AG20443 (cell line): Measurements from ENCODE around the gene SLC25A21.
A peak's percentile ranks its signal among the peaks of the same experiment; 100 is the strongest.

Experiments used
- DNase-seq: peaks from one replicate; pipeline ENCODE4 v3.0.0; 2012; ENCODE audit warnings: low spot score, mixed read lengths

The SLC25A21 gene

DNA sequence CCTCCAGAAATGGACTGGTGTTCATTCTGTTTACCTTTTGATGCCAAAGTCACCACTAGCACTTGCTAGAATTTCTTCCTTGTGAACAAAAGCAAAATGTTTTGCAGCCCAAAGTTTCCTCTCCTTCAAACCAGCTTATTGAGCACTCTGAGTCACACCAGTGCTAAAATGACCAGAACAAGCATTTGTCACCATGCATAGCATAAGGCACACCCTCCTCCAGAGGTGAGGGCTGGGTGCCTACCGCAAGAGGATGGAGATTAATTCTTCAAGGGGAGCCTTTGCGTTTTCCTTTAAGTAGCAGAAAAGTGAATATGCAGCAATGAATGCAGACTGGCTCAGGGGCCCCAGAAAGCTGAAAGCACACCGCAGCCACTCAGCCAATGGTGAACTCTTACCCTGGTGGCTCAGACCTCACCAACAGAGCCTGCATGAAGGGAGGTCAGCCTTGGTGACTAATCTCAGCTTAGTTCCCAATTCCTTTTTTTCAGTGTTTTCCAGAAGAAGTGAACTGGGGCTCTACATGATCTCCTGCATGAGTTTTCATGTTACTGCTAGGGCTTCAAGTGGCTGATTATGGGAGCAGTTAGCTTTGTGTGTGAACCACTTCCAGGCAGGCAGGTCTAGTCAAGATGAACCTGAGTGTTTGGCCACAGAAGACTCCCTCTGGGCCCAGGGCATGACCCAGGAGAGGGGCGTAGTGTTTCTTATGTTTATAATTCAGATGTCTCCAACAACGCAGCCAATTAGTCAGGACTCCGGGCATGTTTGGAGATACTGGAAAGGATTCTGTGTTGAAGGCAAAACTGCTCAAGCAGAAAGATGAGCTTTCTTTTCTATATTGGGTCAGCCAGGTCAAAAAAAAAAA, 414.4 kb downstream of the SLC25A21 start:
- DNase-seq, result no peak

DNA sequence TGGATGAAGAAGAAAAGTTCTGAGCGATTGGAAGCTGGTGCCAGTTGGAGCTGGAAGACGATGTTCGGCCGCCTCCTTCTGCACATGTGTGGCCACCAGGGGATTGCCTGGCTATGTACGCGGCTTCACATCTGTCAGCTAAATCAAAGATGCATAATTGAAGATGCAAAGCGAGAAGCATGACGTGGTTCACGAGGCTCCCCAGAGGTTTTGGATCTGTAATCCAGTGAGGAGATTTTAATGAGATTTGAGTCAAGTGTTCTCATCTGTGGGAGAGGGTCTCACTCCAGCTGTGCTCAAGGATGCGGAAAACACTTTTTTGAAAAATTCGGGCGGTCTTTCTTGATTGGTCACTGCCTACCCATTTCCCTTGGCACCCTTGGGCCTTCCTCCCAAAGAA, 416.2 kb downstream of the SLC25A21 start:
- DNase-seq, result no peak

DNA sequence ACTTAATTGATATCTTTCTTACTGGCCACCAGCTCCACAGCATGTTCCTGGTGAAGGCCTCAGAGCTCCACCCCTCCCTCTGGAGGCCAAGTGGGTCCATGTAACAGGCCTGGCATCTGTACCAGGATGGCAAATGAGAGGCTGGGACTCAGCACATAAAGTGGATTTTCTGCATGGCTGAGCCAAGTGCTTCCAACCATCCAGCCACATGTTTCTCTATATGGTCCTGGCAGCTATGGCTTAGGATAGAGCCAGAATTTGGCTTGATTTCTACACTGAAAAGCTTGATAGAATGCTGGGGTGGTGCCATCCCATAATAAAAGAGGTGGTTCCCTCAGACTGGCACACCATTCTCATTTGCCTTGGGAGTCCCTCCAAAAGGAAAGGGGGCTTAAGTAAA, 416.6 kb downstream of the SLC25A21 start:
- no peak for DNase-seq

DNA sequence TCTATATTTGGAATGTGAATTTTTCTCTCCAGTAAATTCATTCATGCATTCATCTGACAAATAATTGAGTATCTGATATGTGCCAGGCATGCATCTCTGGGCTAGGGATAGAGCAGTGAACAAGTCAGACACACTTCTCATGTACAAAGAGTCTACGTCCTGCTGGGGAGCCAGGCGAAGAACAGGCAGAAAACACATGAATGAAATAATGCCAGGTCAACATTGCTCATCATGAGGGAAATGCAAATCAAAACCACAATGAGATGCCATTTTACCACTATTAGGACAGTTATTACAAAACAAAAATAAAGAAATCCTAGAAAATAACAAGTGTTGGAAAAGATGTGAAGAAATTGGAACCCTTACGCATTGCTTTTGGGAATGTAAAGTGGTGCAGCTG, 420.5 kb downstream of the SLC25A21 start:
- no peak for DNase-seq

DNA sequence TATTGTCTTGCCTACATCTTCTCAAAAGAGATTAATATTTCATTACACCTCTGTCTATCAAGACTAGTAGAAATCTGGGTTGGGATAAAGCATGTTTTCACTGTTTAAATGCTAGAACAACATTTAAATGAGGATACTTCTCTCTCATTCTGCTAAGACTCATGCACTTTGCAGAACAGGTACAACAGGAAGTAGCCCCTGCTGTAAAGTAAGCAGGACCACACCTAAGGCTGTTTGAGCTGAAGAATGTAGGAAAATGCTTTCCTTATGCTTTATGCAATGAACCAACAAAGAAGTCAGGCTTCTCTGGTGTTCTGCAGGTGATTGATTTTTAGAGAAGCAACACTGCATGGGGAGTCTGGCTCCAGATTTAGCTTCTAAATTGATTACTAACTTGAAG, 421.3 kb downstream of the SLC25A21 start:
- no peak for DNase-seq

DNA sequence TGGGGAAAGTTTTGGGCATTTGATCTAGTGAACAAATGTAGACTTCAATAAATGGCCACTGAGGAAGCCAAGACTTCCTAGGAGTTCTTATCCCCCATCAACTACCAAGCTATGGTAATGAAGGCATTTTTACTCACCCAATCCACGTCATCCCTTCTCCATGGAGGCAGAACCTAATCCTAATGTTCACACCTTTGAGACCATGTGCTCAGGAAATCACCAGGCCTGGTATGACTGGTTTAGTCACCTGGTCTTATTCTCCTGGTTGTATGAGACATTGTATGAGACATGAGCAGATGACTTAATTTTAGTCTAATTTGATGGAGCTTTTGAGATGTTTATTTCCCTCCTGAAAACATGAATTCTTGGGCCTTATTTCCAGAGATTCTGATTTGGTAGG, 422.2 kb downstream of the SLC25A21 start:
- no peak for DNase-seq

DNA sequence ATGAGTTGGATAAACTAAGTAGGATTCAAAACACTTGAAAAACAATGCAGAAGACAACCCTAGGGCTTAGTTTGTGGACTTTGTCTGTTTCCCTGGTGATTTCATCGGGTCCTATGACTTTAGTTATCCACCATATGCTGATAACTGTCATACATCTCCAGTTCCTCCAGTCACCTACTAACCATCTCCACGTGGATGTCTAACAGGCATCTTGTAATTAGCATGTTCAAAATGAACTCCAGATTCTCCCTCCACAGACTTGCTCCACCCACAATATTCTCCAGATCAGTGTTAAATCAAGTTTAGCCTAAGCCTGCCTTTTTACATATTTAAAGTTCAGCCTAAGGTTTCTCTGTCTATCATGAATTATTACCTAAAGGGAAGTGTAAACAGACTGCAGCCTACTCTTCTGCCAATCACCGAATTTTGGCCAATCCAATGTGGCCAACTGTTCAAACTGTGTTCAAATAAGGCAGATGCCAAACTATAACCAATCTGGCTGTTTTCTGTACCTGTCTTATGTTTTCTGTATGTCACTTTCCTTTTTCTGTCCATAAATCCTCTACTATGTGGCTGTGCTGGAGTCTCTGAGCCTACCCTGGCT, 423.7 kb downstream of the SLC25A21 start:
- no peak for DNase-seq

DNA sequence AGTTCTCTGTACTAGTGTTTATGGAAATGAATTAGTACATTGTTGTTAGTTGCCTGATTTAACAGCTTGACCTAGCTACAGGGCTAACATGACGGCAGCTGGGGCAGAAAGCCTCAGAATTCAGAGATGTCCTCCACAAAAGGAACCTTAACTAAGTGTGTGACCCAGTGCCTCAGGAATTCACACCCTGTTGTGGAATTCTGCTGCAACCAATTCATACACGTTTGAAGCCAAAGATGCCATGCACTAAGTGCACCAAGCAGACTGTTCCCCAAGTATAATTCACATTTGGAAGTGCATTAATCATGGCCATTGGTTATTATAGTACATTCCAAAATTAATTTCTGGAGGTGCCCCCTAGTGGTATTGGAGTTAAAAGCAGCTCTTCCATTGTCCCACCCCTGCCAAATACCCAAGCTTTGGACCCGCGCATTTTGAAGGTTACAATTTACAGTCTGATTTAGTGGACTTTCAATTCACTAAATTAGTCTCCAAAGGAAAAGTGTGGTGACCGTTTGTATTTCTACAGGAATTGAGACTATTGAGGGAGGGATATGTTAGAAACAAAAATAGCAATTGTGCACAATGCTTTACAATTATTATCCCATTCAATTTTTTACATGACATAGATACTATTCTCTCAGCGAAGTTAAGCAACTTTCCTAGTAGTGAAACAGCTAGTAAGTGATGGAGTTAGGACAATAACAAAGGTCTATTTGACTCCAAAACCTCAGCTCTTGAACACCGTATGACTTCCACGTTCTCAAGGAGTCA, 424.8 kb downstream of the SLC25A21 start:
- peak; percentile 47 for DNase-seq

DNA sequence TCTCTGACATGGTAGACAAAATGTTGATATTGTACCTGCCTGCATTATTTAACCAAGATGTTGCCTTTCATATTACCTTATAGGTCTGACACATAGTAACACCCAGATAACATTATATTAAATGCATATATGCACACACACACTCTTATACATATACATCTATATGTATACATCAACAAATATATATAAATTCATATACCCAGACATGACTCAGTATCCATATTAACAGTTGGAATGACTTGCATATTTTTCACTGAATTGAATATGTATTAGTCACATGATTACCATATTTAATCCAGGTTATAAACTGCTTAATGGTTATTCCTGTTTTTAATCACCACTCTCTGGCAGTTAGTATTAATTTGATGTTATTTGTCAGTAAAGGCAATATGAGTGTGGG, 425.5 kb downstream of the SLC25A21 start:
- DNase-seq, result no peak

DNA sequence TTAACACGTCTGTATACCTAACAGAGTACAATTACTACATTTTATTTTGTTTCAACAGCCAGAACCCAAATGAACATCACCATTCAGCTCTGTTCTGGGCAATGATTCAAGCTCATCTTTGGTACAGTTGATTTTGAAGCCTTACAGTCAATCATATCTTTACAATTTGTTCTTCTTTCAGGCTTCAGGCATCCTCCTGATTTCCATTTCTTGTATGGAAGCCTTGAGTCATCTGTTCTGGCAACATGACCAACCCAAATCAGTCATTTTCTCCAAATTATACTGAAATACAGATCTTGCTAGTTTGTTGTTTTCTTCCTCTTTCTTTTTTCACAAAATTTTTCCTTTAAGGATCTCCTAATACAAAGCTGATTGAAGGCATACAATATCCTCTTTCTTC, 430.5 kb downstream of the SLC25A21 start:
- no peak for DNase-seq

DNA sequence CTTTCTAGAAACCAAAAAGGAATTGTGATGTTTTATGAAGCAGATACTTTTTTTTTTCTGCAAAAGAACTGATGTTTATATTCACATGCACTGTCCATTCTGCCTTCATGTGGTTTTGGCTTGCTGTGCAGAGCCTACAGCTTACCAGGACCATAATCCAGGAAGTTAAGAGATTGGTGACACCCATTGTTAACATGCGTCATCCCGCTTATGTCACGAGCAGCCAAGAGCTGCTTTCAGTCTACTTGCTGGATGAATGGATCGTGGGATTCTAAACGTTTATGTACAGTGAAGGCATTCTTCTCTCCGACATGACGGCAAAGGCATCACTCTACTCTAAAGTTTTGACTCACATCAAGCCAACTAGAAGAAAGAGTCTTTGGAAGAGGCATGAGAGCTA, 434.1 kb downstream of the SLC25A21 start:
- DNase-seq, result no peak

DNA sequence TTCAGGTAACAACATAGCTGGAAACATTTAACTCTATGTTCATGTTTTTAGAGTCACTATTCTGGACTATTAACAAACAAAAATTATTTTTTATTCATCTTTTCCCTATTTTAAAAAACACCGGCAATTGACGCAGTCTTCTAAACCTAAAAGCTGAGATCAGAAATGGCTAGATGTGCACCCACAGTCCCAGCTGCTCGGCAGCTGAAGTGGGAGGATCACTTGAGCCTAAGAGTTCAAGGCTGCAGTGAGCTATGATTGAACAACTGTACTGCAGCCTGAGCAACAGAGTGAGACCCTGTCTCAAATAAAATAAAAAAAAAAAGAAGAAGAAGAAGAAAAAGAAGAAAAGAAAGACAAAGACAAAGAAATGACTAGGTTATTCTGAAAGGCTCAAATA, 446.3 kb downstream of the SLC25A21 start:
- no peak for DNase-seq

DNA sequence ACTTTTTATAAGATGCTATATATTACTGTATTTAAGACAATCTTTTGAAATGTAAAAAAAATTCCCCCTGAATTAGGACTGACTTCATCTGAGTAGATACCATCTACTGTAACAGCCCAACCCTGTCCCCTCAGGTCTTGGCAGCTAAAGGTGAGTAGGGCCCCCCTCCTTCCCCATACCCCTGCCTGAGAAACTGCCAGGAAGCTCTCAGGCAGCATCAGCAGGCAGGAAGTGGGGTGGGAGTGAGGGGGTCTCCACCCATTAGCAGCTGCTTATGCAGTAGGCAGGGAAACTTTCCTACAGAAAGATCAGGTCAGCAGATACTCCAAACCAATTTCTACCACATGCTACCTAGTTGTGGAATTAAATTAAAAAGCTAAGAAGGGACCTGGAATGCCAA, 448.2 kb downstream of the SLC25A21 start:
- no peak for DNase-seq

DNA sequence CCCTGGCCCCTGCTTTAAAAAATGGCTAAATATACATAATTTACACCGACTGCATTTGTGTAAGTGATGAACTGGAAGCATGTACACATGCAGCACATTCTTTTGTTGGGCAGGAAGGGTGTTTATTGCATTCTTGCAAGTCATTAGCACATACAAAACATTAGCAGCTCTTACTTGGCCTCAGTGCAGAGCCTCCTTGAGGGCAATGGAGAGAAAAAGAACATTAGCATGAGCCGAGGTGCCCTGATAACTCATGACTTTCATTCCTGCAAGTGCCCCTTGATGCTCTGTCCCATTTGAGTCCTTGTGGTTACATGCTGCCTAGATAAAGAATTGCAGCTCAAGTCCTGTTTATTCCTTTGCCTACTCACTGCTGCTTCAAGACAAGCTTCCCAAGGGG, 448.9 kb downstream of the SLC25A21 start:
- no peak for DNase-seq

DNA sequence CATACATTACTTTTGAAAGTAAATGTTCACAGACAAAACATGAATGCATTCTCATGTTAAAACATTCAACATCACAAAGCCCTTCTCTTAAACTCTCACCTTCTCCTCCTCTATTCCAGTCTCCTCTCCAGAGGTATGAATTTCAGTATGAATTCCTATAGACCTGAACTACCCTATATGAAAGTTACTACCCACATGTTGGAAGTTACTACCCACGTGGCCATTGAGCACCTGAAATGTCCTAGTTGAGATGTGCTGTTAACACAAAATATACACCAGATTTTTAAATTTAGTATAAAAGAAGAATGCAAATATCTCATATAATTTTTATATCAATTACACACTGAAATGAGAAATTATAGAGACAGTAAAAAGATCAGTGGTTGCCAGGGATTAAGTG, 450.5 kb downstream of the SLC25A21 start:
- no peak for DNase-seq

DNA sequence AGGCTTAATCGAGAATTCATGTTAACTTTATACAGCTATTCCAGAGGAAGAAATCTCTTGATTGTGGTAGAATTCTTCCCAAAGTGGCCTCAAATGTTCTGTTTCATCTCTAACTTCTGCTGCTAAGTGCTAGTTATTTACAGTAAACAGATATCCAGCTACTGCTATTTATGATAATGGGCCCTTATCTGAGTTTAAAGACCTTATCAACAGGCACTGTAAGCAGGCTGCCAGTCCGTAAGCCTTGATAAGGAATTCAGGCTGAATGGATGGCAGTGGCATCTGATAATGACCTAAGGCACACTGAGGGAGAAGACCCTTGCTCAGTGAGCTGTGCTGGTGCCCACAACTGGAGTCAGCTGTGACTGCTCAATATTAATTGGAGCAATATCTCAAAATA, 451.7 kb downstream of the SLC25A21 start:
- DNase-seq, result no peak

DNA sequence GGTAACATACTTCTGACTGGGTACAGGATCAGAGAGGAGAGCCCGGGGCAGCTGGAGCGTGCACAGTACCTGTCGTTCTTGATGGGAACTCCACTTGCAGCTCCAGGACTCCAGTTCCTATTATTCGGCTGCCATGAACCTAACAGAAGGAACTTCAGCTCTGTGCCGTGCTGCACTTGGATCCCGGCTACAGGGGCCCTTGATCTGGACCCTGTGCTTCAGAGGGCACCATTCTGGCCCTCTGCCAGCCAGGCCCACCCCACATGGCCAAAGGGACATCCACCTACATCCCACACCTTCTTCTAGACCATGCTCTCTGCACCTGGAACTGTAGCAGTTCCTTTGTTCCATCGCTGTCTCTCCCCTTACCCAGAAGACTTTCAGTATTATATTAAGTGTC, 452.6 kb downstream of the SLC25A21 start:
- DNase-seq, result no peak

DNA sequence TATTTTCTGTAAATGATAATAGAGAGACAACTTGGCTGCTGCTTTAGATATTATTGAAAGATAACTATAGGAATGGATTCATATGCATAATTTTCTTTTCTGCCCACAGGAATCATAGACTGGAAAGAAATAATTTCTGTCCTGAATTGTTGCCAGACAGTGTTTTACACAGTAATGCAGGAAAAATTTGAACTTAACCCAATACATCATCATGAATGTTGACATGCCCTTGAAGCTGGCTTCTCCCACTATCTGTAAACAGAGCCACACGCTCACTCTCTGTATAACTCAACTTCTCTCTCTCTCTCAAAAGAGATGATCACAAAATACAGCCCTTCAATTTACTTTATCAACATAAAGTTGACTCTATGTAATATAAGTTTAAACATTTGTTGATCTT, 454.2 kb downstream of the SLC25A21 start:
- no peak for DNase-seq

DNA sequence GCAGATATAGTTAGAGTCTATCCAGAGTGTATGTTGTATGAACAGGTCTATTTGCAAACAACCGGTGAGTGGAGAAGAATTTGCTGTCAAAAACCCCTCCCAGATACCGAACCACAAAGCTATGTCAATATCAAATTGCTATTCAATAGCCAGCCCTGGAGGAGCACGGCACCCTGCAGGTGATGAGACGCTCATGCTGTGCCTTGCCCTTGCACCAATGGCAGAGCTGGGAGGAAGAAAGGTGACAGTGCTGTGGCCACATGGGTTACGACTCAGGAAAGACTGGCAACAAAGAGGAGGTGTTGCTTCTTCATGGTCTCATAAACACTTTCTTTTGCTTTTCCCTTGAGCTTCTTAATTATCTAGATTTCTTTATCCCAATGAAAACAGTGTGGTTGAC, 455.0 kb downstream of the SLC25A21 start:
- no peak for DNase-seq

DNA sequence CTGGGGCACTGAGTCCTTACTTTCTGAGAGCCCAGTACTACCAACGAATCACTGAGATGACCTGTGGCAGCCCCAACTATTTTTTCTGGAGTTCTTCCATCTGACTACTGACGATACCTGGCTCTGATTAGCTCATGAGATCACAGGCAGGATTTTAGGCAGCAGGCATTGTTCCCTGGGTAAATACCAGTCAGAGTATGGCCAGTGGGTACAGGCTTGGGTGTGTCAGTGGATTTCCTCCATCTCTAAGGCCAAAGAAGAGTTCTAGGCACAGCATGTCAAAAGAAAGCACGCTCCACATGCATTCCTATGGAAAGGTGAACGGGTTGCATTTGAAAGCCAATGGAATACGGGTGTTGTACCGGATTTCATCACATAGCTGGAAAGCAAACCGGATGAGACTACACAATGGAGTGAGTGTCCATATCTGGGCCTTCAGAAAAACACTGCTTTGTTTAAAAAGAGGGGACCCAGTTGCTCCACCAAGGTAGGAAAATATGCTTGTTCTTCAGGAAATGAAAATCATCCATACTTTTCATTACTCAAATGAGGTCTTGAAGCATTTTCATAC, 455.7 kb downstream of the SLC25A21 start:
- DNase-seq, result no peak

DNA sequence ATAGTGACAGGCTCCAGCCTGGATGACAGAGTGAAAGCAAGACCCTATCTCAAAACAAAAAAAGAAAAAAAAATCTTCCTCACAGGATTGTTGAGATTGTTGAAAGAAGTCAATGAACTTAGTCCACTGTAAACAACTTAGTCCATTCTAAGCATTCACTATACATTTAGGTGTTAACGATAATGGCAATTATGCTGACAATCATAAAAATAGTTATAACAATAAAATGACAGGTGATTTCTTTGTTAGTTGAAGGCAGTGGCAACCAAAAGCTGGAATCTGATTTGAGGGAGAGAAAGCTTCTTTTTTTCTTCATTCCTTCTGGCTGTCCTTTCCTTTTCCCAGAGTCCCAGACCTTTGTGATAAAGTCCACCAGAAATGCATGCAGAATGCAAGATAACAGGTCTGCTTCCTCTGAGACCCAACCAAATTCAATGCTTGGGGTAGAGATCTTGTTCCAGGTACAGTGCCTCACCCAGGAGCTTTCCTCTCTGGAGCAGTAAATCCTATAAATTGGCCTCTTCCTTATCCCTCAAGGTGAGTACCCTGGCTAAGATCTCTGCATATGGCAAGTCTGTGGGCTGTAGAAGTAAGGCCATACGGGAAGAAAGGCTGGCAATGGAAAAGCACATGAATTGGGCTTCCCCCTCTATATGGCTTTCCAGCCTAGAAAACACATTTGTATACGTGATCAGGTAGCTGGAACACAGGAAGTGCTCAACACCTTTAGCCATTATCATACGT, 458.3 kb downstream of the SLC25A21 start:
- no peak for DNase-seq

DNA sequence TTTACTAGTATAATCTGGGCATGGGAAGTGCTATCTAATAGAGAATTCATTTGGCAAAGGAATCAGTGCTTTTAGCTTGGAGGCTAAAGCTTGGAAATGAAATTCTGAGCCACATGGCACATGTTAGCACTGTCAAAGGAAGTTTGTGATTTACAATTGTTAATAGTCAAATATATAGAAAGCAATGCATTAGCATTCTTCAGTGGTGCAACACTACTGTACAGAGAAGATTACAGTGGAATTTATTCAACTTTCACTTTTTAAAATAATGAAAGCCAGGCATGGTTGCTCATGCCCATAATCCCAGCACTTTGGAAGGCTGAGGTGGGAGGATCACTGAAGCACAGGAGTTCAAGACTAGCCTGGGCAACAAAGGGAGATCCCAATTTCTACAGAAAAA, 464.8 kb downstream of the SLC25A21 start:
- DNase-seq, result no peak
